ENCODE data around the gene SOHLH2.

Gene SOHLH2

GRCh38 chr13:36212789-36213188 is 1.6 kb downstream of the SOHLH2 start:
- Histone ChIP-seq H3K9me2 (ENCODE audit: low read depth, low read length) (no peaks in the 10 kb centered on the region), H3K79me2 (ENCODE audit: insufficient read depth, low read length) (no peaks in the 10 kb centered on the region), H3K4me2 (ENCODE audit: low read length) (no peak overlapping the region), H3K9me3 (ENCODE audit: low read length) (no peaks in the 10 kb centered on the region), H3K9ac (ENCODE audit: low read length) (no peak overlapping the region), H3K4me3 (ENCODE audit: low read depth, low read length, poor library complexity, severe bottlenecking) (no peak overlapping the region), H3K27ac (ENCODE audit: low read depth, low read length, poor library complexity, severe bottlenecking) (no peak overlapping the region), H4K20me1 (ENCODE audit: insufficient read depth, low read length) (no peaks in the 10 kb centered on the region), H2AFZ (ENCODE audit: low read length) (no peak overlapping the region), H3K36me3 (ENCODE audit: insufficient read depth, low read length) (no peaks in the 10 kb centered on the region), H3K27me3 (ENCODE audit: insufficient read depth, low read length) (no peaks in the 10 kb centered on the region), H3F3A (ENCODE audit: insufficient read depth, low read length) (no peaks in the 10 kb centered on the region), H3K4me1 (ENCODE audit: insufficient read depth, low read length, severe bottlenecking) (no peaks in the 10 kb centered on the region)
- TF ChIP-seq EZH2 (IDR thresholded peaks at IDR 0.05; ENCODE audit: borderline replicate concordance, low read length) (no peak), CTCF (IDR thresholded peaks at IDR 0.05; ENCODE audit: low read length) (no peak)

- H3K9me2 ChIP-seq (ENCODE audit: low read depth, low read length) = no peaks in the 10 kb centered on the region
- no peak for TF ChIP-seq EZH2 (IDR thresholded peaks at IDR 0.05; ENCODE audit: borderline replicate concordance, low read length)
- no peak overlapping the region for H3K27ac ChIP-seq (ENCODE audit: low read depth, low read length, poor library complexity, severe bottlenecking)
- H3K79me2 ChIP-seq (ENCODE audit: insufficient read depth, low read length) = no peaks in the 10 kb centered on the region
- no peaks in the 10 kb centered on the region for H3F3A ChIP-seq (ENCODE audit: insufficient read depth, low read length)
- no peaks in the 10 kb centered on the region for H3K36me3 ChIP-seq (ENCODE audit: insufficient read depth, low read length)
- H3K9me3 ChIP-seq (ENCODE audit: low read length) = no peaks in the 10 kb centered on the region
- H4K20me1 ChIP-seq (ENCODE audit: insufficient read depth, low read length) = no peaks in the 10 kb centered on the region
- H3K9ac ChIP-seq (ENCODE audit: low read length) = no peak overlapping the region
- no peak overlapping the region for H3K4me3 ChIP-seq (ENCODE audit: low read depth, low read length, poor library complexity, severe bottlenecking)
- H3K27me3 ChIP-seq (ENCODE audit: insufficient read depth, low read length) = no peaks in the 10 kb centered on the region
- no peaks in the 10 kb centered on the region for H3K4me1 ChIP-seq (ENCODE audit: insufficient read depth, low read length, severe bottlenecking)
- H3K4me2 ChIP-seq (ENCODE audit: low read length) = no peak overlapping the region
- H2AFZ ChIP-seq (ENCODE audit: low read length) = no peak overlapping the region
These were observed 2.8 kb downstream of the SOHLH2 start for GRCh38 chr13:36211567-36211966.

- Histone ChIP-seq H3K9me2 (ENCODE audit: low read depth, low read length) (no peaks in the 10 kb centered on the region), H3K4me2 (ENCODE audit: low read length) (no peak overlapping the region), H3K27ac (ENCODE audit: low read depth, low read length, poor library complexity, severe bottlenecking) (no peak overlapping the region)
These were observed 3.6 kb downstream of the SOHLH2 start for GRCh38 chr13:36210738-36211137.

More at GRCh38 chr13:36210738-36211137, 3.6 kb downstream of the SOHLH2 start:
- Histone ChIP-seq H4K20me1 (ENCODE audit: insufficient read depth, low read length) (no peaks in the 10 kb centered on the region), H2AFZ (ENCODE audit: low read length) (no peak overlapping the region), H3K4me1 (ENCODE audit: insufficient read depth, low read length, severe bottlenecking) (no peaks in the 10 kb centered on the region), H3K79me2 (ENCODE audit: insufficient read depth, low read length) (no peaks in the 10 kb centered on the region), H3K9me3 (ENCODE audit: low read length) (no peaks in the 10 kb centered on the region), H3K36me3 (ENCODE audit: insufficient read depth, low read length) (no peaks in the 10 kb centered on the region), H3F3A (ENCODE audit: insufficient read depth, low read length) (no peaks in the 10 kb centered on the region), H3K9ac (ENCODE audit: low read length) (no peak overlapping the region), H3K4me3 (ENCODE audit: low read depth, low read length, poor library complexity, severe bottlenecking) (no peak overlapping the region), H3K27me3 (ENCODE audit: insufficient read depth, low read length) (no peaks in the 10 kb centered on the region)
- TF ChIP-seq CTCF (IDR thresholded peaks at IDR 0.05; ENCODE audit: low read length) = no peak
- no peak for TF ChIP-seq EZH2 (IDR thresholded peaks at IDR 0.05; ENCODE audit: borderline replicate concordance, low read length)
